GM19324 (cell line): ENCODE results near the gene PRR35.

Experiments
- ATAC-seq: cut with Tn5 transposase; IDR thresholded peaks from one replicate; pipeline ENCODE4 v1.9.1; 2021; ENCODE audit warnings: mild to moderate bottlenecking, moderate library complexity; ENCODE audit not compliant: unreplicated experiment, low FRiP score

PRR35 gene

DNA sequence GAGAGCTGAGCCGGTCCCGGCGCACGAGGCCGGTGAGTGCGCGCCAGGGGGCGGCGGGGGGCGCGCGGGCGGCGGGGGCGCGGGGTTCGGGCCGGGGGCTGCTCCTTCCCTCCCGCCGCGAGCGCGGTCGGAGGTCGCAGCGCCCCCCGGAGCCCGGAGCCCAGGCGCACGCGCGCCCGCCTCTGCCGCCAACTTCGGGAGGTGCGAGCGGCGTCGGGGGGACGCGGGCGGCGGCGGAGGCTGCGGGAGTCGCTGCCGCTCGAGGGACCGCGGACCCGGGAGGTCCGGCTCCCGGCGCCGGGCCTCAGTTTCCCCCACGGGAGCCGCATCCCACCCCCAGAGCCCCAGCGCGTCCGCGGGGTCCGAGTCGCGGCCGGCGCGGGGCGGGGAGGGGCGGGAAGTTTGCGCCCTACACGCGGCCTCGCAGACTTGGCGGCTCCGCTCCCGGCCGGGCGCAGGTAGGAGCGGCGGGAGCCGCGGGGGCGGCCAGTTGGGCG, at the start of gene PRR35:
Gene PRR35, plus strand, starts transcription at position 191 of the 497 bp plus-strand sequence. CDS start 2,901 bp downstream, outside the sequence.
- no peak for ATAC-seq

DNA sequence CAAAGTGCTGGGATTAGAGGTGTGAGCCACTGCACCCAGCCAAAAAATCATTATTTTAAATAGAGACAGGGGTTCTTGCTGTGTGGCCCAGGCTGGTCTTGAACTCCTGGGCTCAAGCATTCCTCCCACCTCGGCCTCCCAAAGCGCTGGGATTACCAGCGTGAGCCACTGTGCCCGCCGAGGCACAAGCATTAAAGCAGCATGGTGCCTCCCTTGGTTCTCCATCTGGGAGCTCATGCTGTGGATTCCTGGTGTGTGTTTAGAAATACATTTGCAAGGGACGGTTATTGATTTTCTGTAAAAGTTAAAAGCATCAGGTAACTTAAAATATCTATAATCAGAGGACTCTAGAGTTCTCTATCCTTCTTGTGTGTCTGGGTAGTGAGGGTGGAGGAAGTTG, 47.4 kb upstream of the PRR35 start:
- no peak for ATAC-seq

DNA sequence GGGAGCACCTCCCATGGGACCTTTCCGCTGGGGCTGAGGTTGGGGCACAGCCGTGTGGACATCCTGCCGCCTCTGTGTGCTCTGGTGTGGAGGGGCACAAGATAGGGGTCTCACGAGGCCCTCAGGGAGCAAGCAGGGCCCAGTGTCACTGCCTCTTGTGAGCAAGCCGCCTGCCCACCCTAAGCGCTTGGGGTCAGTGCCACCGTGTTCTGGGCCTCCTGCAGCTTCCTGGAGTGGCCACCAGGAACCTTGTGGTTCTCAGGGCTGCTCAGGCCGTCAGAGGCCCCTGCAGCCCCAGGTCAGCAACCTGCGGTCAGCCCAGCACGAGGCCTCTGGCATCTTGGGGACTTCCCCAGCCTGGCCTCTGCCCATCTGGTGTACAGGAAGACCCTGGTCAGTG, 46.2 kb upstream of the PRR35 start:
- no peak for ATAC-seq

DNA sequence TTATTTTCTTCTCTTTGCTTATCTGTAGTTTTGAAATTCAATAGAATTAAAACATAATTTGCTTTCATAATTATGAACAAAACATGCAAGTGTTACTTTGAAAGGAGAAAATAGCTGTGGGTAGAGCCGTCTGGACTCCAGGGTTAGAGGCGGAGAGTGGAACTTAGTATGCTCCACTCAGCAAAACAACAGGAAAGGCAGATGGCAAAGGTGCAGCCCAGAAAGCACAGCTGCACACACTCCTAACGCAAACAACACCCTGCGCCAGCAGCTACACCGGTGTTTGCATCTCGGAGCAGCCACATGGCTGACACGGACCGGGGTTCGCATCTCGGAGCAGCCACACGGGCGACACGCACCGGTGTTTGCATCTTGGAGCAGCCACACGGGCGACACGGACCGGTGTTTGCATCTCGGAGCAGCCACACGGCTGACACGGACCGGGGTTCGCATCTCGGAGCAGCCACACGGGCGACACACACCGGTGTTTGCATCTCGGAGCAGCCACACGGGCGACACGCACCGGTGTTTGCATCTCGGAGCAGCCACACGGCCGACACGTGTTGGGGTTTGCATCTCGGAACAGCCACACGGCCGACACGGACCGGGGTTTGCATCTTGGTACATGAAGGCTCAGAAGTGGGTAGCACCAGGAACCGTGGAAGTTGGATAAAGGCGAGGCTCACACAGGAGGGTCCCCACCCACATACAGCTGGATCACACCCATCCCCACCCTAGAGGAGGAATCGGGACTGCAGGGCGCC, 44.8 kb upstream of the PRR35 start:
- ATAC-seq: no peak

DNA sequence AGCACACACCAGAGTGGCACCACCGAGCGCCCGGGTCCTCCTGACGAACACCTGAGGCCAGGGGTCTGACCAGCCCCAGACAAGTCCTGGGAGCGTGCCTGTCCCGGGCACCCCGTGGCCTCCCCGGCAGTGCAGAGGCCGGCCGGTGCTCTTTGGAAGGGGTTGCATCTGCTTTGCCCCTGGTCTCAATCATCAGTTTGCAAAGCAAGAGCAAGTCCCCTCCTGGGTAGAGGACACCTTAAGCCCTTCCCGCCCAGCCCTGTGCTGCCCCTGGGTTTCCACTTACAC, 44.3 kb upstream of the PRR35 start:
- no peak for ATAC-seq

DNA sequence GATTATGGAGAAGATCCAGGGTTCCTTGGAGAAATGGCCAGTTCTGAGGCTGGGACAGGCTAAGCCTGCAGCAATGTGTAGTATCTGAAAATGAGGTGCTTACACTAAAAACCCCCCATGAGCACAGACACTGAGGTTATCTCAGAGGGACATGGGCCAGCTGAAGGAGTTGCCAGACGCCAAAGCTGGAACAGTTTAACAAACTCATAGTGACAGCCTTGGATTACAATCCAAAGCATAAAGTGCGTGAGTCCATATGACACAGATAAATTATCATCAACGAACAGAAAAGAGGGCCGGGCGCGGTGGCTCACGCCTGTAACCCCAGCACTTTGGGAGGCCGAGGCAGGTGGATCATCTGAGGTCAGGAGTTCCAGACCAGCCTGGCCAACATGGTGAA, 43.9 kb upstream of the PRR35 start:
- no peak for ATAC-seq

DNA sequence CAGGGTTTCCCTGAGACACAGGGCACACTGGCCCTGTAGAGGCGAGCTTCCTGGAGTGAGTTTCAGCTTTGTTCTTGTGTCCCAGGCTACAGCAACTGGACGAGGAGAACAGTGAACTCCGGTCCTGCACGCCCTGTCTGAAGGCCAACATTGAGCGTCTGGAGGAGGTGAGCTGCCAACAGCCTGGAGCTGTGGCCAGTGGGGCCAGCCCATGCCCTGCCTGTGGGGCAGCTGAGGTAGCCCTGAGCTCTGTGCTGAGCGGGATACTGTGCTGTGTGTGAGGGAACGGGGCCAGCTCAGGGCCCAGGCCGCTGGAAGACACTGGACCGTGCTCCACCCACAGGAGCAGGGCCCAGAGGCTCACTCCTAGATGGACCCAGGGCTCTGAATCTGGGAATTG, 41.3 kb upstream of the PRR35 start:
- ATAC-seq: no peak

DNA sequence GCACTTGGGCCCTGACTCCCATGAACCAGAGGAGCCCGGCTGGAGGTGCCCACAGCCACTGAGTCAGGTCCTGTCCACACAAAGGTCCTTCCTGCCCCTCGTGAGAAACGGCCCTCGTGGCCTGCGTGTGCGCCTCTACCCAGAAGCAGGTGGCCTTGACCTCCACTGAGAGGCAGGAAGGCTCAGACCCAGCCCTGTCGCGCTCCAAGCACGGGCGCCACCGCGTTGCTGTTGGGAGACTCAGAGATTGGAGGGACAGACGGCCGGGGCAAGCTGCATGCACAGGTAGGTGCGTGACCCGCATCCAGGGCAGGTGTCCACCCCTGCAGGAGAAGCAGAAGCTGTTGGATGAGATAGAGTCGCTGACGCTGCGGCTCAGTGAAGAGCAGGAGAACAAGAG, 40.8 kb upstream of the PRR35 start:
- no peak for ATAC-seq

DNA sequence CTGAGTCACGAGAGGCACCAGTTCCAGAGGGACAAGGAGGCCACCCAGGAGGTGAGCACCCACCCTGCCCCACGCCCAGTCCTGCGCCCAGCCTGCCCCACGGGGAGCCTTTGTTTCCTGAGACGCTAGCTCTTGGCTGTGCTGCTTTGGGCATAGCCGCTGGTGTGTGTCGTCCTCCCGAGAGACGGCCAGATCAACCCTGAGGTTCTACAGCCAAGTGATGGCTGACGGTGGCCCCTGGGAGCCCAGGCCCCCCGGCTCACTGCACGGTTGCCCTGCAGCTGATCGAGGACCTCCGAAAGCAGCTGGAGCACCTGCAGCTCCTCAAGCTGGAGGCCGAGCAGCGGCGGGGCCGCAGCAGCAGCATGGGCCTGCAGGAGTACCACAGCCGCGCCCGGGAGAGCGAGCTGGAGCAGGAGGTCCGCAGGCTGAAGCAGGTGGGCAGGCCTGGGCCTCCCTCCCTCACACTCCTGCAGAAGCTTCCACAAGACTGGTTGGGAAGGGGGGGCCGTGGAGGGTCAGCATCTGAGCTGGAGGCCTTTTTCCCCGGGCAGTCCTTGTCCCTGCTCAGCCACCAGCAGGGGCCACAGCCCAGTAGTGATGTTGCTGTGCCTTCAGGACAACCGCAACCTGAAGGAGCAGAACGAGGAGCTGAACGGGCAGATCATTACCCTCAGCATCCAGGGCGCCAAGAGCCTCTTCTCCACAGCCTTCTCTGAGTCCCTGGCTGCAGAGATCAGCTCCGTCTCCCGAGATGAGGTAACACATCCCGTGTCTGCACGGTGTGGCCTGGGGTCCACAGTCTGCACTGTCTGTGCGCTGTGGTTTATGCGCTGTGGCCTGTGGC, 40.1 kb upstream of the PRR35 start:
- ATAC-seq: no peak

DNA sequence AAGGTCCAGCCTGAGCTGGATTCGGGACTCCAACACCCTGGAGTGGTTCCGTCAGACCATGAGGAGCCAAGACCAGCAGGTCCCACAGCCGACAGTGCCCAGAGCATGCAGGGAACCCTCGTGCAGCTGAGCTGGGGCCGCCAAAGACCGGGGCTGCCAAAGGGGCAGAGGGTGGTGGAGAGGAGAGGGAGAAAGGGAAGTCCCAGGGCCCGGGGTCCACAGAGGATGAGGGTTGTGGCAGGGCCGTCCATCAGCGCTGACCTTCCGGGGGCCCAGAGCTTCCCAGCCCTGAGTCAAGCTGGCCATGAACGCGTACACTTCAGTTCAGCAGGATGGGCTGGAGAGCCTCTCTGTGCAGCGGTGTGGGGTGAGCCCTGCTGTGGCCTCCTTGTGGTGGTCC, 39.3 kb upstream of the PRR35 start:
- ATAC-seq: no peak

DNA sequence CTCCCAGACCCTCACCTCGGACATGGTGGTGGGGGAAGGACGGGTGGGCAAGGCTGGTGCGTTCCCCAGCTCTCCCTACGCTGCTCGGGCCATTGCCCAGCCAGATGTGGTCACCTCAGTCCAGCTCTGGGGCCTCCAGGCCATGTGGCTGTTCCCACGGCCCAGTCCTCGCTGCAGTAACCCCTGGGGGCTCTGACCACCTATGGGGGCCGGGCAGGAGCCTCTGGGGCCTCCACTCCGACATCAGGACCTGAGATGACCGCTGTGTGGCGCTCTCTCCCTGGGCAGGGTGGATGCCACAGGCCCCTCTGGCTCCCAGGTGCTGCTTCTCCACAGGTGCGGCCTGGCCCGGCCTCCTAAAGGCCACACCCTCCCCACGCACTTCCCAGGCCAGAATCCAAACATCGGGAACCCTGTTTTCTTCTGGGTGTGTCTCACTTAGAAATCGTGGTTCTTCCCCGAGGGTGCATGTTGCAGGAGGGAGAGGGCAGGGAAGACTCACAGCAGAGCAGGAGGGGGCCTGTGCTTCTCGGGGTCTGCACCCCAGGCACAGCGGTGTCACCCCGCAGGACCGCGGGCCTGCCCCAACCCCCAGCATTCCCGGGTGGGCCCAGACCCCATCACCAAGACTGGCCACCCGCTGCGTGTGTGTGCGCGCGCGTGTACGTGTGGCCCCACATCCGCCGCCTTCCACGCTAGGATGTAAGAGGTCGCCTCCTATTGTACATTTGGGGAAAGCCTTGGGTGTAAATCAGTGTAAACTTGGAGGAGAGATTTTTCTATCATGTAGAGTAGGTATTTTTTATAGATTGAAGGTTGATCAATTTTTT, 38.6 kb upstream of the PRR35 start:
- no peak for ATAC-seq

DNA sequence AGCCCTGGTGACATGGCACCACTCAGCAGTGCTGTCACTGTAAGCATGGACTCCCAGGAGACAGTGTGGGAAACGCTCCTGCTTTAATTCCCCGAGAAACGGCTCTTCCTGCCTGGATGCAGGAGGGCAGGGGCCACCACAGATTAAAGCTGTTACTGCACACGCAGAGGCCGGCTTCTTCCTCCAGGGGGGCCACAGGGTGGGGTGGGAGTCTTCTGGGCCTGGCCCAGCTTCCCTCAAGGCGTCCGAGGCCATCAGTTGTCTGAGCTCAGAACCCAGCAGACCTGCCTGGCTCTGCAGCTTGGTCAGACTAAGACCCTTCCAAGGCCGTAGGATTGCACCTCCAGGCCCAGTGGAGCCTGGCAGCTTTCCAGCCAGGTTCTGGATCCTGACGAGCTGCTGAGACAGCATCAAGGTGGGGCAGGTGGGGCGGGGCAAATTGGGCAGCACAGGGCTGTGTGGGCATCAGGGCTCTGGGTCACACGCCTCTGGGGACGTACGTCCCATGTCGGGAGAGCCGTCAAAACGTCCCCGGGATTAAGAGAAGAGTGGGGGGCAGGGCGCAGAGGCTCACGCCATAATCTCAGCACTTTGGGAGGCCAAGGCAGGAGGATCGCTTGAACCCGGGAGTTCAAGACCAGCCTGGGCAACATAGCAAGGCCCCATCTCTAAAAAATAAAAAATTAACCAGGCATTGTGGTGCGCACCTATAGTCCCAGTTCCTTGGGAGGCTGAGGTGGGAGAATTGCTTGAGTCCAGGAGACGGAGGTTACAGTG, 37.7 kb upstream of the PRR35 start:
- no peak for ATAC-seq

DNA sequence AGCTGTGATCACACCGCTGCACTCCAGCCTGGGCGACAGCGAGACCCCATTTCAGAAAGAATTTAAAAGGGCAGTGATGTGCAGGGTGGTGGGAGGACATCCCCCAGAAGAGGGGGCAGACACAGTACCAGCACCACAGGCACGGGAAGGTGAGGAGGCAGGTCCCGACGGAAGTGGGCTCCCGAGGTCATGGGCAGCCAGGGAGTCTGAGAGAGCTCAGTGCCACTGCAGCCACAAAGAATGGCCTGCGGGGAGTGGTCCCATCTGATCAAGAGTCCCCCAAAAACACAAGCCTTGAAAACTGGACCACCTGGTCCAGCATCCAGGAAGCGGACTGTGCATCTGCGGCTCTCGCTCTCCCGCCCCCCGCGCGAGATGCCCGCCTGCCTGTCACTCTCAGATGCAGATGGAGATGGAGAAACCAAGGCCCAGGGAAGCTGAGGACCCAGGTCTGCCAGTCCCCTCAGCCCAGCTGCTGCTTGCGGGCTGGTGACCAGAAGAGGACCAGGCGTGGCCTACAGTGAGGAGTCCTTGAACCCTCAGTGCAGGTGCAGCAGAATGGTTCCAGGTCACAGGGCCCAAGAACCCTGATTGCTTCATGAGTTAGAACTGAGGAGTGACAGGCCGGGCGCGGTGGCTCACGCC, 37.0 kb upstream of the PRR35 start:
- ATAC-seq: no peak

DNA sequence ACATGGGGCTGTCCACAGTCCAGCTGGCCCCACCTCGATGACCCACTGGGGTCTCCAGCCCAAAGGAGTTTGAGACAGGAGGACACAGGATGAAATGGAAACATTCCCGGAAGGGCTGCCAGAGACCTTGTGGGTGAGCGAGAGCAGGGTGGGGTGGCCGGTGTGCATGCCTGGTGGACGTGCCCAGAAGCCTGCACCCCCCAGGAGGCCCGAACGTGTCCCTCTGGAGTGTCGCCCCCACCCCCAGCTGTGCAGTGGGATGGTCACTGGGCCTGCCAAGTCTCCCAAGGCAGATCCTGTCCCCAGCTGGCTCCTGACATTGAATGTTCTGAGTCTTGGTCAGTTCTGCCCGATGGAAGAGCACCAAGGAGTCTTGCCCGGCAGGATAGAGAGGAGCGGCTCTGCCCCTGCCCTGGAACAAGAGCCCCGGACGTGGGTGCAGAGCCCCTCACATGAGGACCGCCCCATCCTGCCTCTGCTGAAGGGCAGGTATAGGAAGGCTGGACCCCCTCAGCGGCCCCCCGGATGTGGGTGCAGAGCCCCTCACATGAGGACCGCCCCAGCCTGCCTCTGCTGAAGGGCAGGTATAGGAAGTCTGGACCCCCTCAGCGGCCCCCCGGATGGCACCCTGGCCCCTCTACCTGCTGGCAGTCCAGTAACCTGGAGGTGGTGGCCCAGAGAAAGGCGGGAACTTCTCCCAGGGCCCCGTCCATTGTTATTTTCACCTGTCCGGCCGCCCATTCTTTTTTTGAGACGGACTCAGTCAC, 35.7 kb upstream of the PRR35 start:
- ATAC-seq: no peak

DNA sequence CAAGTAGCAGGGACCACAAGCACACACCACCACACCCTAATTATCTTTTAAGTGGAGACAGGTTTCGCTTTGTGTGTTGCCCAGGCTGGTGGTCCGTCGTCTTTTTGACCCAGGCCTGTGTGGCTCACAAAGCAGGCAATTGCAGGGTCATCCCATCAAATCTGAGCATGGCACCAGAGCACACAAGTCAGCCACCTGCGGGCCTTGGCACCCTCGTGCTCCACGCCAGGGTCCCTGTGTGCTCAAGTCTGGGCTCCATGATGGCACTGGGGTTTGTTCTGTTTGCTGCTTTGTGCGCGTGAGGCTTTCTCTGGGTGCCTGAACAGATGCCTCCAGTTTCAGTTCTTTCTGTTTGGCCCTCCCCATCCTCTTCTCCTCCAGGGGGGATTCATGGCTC, 35.1 kb upstream of the PRR35 start:
- no peak for ATAC-seq

DNA sequence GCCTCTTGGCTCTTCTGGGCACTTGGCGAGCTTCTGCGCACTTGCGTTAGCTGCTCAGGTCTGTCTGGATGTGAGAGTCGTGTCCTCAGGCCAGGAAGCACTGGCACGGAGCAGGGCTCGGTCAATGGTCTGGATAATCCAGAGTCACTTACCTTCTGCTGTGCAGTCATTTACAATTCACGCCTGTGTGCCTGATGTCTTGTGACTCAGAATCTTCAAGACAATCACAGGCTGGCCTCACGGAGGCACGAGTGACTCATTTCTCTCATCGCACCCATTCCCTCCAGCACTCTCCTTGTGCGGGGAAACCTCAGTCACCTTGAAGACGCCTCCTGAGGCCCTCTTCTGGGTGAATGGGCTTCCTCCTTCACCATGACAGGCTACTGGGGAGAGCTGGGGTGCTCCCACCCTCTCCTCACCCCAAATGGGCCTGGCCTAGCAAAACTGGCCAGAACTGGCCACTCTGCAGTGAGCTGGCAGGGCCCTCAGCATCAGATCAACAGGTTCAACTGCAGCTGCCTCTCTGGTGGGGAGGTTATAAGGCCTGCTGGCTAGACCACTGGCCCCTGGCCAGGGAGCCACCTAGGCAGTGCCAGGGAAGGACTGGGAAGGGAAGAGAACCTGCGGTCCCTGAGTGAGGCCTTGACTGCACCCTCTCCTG, 34.5 kb upstream of the PRR35 start:
- ATAC-seq: no peak

DNA sequence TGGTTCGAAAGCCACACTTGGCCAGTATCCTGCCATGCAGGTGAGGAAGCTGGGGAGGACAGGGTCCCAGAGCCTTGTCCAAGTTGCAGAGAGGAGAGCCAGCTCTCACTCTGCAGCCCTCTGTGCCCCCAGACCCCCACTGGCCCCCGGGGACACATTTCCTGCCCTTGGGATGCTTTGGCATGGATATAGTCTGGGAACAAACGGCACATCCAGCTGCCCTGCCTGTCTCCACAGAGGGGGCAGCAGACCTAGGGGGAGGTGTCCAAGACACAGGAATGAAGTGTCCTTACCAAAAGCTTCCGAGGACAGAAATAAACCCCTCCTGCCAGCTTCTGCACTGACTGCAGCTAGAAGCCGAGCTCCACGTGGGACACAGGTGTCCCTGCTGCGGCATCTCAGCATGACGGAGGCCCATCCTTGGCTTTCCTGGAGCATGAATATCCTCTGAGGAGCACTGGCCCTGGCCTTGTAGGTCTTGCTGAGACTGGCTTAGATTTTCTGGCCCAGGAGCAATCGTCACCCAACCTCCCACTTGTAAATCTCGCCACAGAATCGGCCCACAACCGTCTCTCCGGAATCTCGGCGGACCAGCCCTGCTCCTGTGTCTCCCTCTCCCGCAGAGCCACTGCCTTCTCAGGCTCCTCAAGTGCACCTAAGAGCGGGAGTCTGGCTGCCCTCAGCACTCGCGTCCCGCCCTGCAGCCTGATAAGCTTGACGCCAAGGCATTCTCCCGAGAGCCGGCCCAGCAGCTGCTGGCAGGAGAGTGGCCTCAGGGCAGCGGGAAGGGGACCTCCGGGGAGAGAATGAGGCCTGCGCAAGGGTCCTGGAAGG, 33.8 kb upstream of the PRR35 start:
- ATAC-seq: no peak
